ENCODE data around the gene UNC93B1. TPM values are rescaled to one million over a fixed set of nuclear protein-coding genes. Genes with fewer than 3 reads are reported as not detected.
A peak's percentile ranks its signal among the peaks of the same experiment; 100 is the strongest.

The UNC93B1 gene, protein sequence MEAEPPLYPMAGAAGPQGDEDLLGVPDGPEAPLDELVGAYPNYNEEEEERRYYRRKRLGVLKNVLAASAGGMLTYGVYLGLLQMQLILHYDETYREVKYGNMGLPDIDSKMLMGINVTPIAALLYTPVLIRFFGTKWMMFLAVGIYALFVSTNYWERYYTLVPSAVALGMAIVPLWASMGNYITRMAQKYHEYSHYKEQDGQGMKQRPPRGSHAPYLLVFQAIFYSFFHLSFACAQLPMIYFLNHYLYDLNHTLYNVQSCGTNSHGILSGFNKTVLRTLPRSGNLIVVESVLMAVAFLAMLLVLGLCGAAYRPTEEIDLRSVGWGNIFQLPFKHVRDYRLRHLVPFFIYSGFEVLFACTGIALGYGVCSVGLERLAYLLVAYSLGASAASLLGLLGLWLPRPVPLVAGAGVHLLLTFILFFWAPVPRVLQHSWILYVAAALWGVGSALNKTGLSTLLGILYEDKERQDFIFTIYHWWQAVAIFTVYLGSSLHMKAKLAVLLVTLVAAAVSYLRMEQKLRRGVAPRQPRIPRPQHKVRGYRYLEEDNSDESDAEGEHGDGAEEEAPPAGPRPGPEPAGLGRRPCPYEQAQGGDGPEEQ
- total RNA-seq (10 to 100 TPM in 2 of 10 donors, 1 to 10 TPM in 8; 3.2 to 18.2 (median 6.2) TPM), polyA plus RNA-seq (1 to 10 TPM; 8.8 to 9.1 TPM)
- long read RNA-seq, donor 1, transcript UNC93B1-201 (11 exons, 2,316 nt), result major isoform, 14 of 20 reads
- long read RNA-seq, donor 1, partial matches to known transcripts, result 1 of 20 reads
- long read RNA-seq, donor 1, other reads (novel, unspliced or antisense), result 5 of 20 reads
- long read RNA-seq, donor 2, transcript UNC93B1-201 (11 exons, 2,316 nt), result major isoform, 16 of 21 reads
- long read RNA-seq, donor 2, partial matches to known transcripts, result 3 of 21 reads
- long read RNA-seq, donor 2, other reads (novel, unspliced or antisense), result 1 of 21 reads
- long read RNA-seq, donor 3, partial matches to known transcripts, result 2 of 2 reads
- long read RNA-seq, donor 3, other reads (novel, unspliced or antisense), result 0 of 2 reads

DNA sequence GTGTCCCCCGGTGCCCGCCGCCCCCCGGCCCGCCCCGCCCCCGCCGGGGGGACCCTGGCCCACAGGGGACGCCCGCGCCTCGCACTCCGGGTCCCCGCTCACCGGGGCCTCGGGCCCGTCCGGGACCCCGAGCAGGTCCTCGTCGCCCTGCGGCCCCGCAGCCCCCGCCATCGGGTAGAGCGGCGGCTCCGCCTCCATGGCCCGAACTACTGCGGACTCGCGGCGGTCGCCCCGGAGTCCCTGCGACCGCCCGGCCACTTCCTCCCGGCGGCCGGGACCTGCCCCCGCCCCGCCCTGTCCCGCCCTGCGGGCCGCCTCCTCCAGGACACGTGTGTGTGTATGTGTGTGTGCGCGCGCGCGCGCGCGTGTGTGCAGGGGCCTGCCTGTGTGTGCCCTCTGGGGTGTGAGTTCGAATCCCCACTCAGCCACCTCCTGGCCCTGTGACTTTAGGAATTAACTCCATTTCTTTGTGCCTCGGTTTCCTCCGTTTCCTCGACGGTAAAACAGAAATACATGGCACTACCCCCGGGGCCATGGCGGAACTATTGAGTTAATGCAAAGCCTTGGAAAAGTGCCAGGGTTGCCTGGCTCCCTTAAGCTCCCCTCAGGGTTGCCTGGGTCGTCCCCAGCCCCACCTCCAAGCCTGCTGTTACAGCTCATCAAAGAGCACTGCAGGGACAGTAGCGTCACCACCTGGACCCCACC lies at the start of gene UNC93B1:
UNC93B1 (minus strand) TSS at position 252 of the 705 bp plus-strand sequence; CDS start at position 198, 54 bp downstream.
- Histone ChIP-seq H3K36me3 (peaks cover 0 to 2% (median 0%) of the 10 kb centered on the region in 9 donors), H3K4me1 (peaks cover 0 to 29% (median 14%) of the 10 kb centered on the region in 9 donors), H3K27ac (peak within 1 kb of the TSS in 9 of 10 donors; percentile 51 to 91 (median 79)), H3K27me3 (no peaks in the 10 kb centered on the region), H3K9me3 (no peaks in the 10 kb centered on the region), H3K4me3 (peak within 1 kb of the TSS; percentile 56 to 82 (median 72))
- no peak for TF ChIP-seq CTCF (IDR thresholded peaks at IDR 0.05)
- ATAC-seq, result peak; percentile 86 to 95 (median 92)
- peak; percentile 90 to 93 for DNase-seq
- intact Hi-C loops (cut with DNase I), result loop anchor here in 3 of 10 donors (5.0 to 10.0 kb wide), 2 partner anchors 33 to 201 kb away; partner anchors contain the start of gene TCIRG1 (in 1 of the 3)
- WGBS, 2 donors, result 5% methylated on average over 51 to 64 of the region's 64 CpGs

GRCh38 chr11:68053117-68053516 lies 49.2 kb upstream of the UNC93B1 start:
- 69 to 72% methylated on average over 9 of the region's 9 CpGs for WGBS, 2 donors
- peak in 6 of 8 donors; percentile 11 to 37 (median 25) for ATAC-seq
- peaks cover 0 to 6% (median 0%) of the 10 kb centered on the region in 9 donors for H3K4me1 ChIP-seq
- intact Hi-C loops (cut with DNase I), result no loop called here
- H3K27ac ChIP-seq, result no peak overlapping the region
- no peaks in the 10 kb centered on the region for H3K9me3 ChIP-seq
- peaks cover 0 to 66% (median 7%) of the 10 kb centered on the region in 9 donors for H3K36me3 ChIP-seq
- H3K4me3 ChIP-seq, result no peak overlapping the region
- DNase-seq, result no peak
- no peak for TF ChIP-seq CTCF (IDR thresholded peaks at IDR 0.05)
- no peaks in the 10 kb centered on the region for H3K27me3 ChIP-seq

DNA sequence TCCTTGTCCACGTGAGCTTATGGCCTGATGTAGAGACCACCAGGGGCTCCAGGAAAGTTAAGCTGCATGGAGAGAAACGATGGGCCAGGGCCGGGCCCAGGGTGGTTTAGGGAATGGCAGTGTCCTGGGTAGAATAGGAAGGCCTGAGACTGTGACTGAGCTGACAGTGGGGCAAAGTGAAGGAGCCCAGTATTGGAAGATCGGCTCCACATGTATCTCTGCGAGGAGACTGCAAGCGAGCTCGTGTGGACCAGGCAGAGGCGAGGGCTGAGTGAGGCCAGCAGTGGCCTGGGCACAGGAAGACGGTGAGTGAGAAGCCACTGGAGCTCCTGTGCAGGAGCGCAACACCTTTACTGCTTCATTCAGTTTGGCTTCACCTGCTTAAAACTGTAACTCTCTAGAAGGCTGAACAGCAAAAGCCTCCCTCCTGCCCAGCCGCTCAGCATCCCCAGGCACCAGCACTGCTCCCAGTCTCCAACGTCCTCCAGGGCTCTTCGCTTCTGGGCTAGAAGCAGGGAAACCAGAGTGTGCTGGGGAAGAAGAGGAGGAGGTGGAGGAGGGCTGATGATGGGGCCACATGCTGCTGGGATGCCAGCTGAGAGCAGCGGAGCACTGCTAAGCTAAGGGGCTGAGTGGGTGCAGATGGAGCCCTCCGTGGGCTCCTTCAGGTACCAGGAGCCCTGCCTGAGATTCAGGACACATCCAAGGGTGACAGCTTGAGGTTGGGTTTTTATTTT lies 48.4 kb upstream of the UNC93B1 start:
- WGBS, 2 donors, result 90 to 92% methylated on average over 15 of the region's 15 CpGs
- Histone ChIP-seq H3K4me1 (peaks cover 0 to 6% (median 0%) of the 10 kb centered on the region in 9 donors), H3K4me3 (no peak overlapping the region), H3K36me3 (peaks cover 0 to 70% (median 7%) of the 10 kb centered on the region in 9 donors), H3K27me3 (no peaks in the 10 kb centered on the region), H3K27ac (no peak overlapping the region), H3K9me3 (no peaks in the 10 kb centered on the region)
- DNase-seq, result no peak
- no peak for ATAC-seq
- intact Hi-C loops (cut with DNase I), result no loop called here
- TF ChIP-seq CTCF (IDR thresholded peaks at IDR 0.05), result no peak

Measured in heart right ventricle (tissue), 16 donors.